H1 (cell line): ENCODE results near the gene TMEM220. TPM values are rescaled to one million over a fixed set of nuclear protein-coding genes. Genes with fewer than 3 reads are reported as not detected.

Source experiments
- CTCF ChIA-PET: fragments of 300-600 bp; sonication (Branson Sonifier 250); formaldehyde crosslinking; loops from one replicate; lab custom pipeline; 2021; ENCODE audit not compliant: partially characterized antibody; lab: Charles Lee
- POLR2A ChIA-PET: fragments of 300-600 bp; sonication (Branson Sonifier 250); formaldehyde crosslinking; loops from one replicate; lab custom pipeline; 2021; ENCODE audit warnings: inconsistent platforms; ENCODE audit not compliant: partially characterized antibody; lab: Charles Lee
- DNase-seq, 2 experiments: peaks; one replicate each; pipeline versions ENCODE4 v3.0.0 to v3.0.0-alpha.2; 2010 to 2022; ENCODE audit warnings: low spot score in 2 of 2, low read depth in 1 of 2, mixed read lengths in 1 of 2
- FAIRE-seq: peaks from 2 replicates; lab custom pipeline; 2011; peaks lifted over from hg19 to GRCh38; lab: Jason Lieb, UNC
- H2AFZ ChIP-seq: 2 replicates; pipeline ENCODE4 v1.8.1; 2012; ENCODE audit warnings: low read length, inconsistent platforms
- H2AK5ac ChIP-seq: 2 replicates; pipeline ENCODE4 v1.6.1; 2013; ENCODE audit warnings: low read depth, low read length
- H2BK120ac ChIP-seq: replicated peaks from 2 replicates; pipeline ENCODE3; 2013; ENCODE audit warnings: low read depth, low read length, inconsistent platforms
- H2BK12ac ChIP-seq: 2 replicates; pipeline ENCODE4 v1.6.1; 2013; ENCODE audit warnings: low read depth, low read length
- H2BK15ac ChIP-seq: 2 replicates; pipeline ENCODE4 v1.6.1; 2013; ENCODE audit warnings: low read length
- H2BK20ac ChIP-seq: 2 replicates; pipeline ENCODE4 v1.6.1; 2013; ENCODE audit warnings: low read length
- H2BK5ac ChIP-seq: 2 replicates; pipeline ENCODE4 v1.6.1; 2013; ENCODE audit warnings: low read depth, low read length
- H3K14ac ChIP-seq: 2 replicates; pipeline ENCODE4 v1.6.1; 2013; ENCODE audit warnings: inconsistent platforms; ENCODE audit not compliant: insufficient read length
- H3K18ac ChIP-seq: 2 replicates; pipeline ENCODE4 v1.6.1; 2013; ENCODE audit warnings: low read length; ENCODE audit errors: extremely low read depth
- H3K23ac ChIP-seq: 2 replicates; pipeline ENCODE4 v1.6.1; 2013; ENCODE audit warnings: inconsistent platforms; ENCODE audit not compliant: insufficient read length
- H3K23me2 ChIP-seq: 2 replicates; pipeline ENCODE4 v1.6.1; 2013; ENCODE audit warnings: low read depth, low read length
- H3K27ac ChIP-seq: 2 replicates; pipeline ENCODE4 v1.6.1; 2011; ENCODE audit warnings: low read depth, low read length, inconsistent platforms
- H3K27me3 ChIP-seq, 4 experiments: replicated peaks in 1 of 4; 1 replicate in 1 of 4; 2 replicates in 3 of 4; pipeline versions ENCODE4 v1.6.1 to v1.8.1; 2011 to 2013; ENCODE audit warnings: low read length in 3 of 4, mild to moderate bottlenecking in 3 of 4, inconsistent platforms in 2 of 4, mixed read lengths in 2 of 4, moderate library complexity in 1 of 4; ENCODE audit not compliant: control insufficient read depth in 3 of 4, insufficient read depth in 3 of 4; ENCODE audit errors: extremely low read depth in 1 of 4
- H3K36me3 ChIP-seq, 4 experiments: 2 replicates each; pipeline versions ENCODE4 v1.6.1 to v1.8.1; 2011 to 2013; ENCODE audit warnings: mild to moderate bottlenecking in 4 of 4, low read length in 3 of 4, moderate library complexity in 2 of 4, control low read depth in 1 of 4, inconsistent platforms in 1 of 4; ENCODE audit not compliant: insufficient read depth in 4 of 4, control insufficient read depth in 2 of 4
- H3K4ac ChIP-seq: replicated peaks from 2 replicates; pipeline ENCODE3; 2013; ENCODE audit warnings: low read length, low read depth, mixed read lengths, inconsistent platforms; ENCODE audit not compliant: insufficient read length
- H3K4me1 ChIP-seq, 4 experiments: replicated peaks in 1 of 4; 1 replicate in 1 of 4; 2 replicates in 3 of 4; pipeline versions ENCODE4 v1.6.1 to v1.8.1; 2011 to 2013; ENCODE audit warnings: low read length in 3 of 4, inconsistent platforms in 2 of 4, mixed read lengths in 1 of 4; ENCODE audit not compliant: insufficient read depth in 4 of 4, control insufficient read depth in 3 of 4
- H3K4me2 ChIP-seq, 2 experiments: 2 replicates each; pipeline versions ENCODE4 v1.6.1 to v1.8.1; 2011 to 2013; ENCODE audit warnings: low read depth in 2 of 2, low read length in 2 of 2, control low read depth in 1 of 2, inconsistent platforms in 1 of 2, mild to moderate bottlenecking in 1 of 2; ENCODE audit not compliant: insufficient read depth in 1 of 2
- H3K4me3 ChIP-seq, 4 experiments: fragments of 200-600, 300-600 bp in 1 of 4; sonication (generic), shearing (Covaris generic), sonication (Bioruptor Twin) in 1 of 4; 2 replicates each; pipeline versions ENCODE4 v1.5.1 to v1.8.1; 2011 to 2016; ENCODE audit warnings: low read length in 4 of 4, low read depth in 3 of 4, control low read depth in 2 of 4, inconsistent platforms in 2 of 4, mild to moderate bottlenecking in 2 of 4, mixed read lengths in 1 of 4, moderate library complexity in 1 of 4; ENCODE audit not compliant: insufficient read depth in 2 of 4; ENCODE audit errors: extremely low read depth in 1 of 4
- H3K56ac ChIP-seq: replicated peaks from 2 replicates; pipeline ENCODE3; 2013; ENCODE audit warnings: low read depth, mild to moderate bottlenecking, mixed read lengths, low read length, inconsistent platforms; ENCODE audit not compliant: insufficient read length
- H3K79me1 ChIP-seq: 2 replicates; pipeline ENCODE4 v1.6.1; 2013; ENCODE audit warnings: low read depth, low read length, control low read depth
- H3K79me2 ChIP-seq, 2 experiments: 2 replicates each; pipeline versions ENCODE4 v1.6.1 to v1.8.1; 2012 to 2013; ENCODE audit warnings: low read length in 2 of 2, mild to moderate bottlenecking in 2 of 2, inconsistent platforms in 1 of 2; ENCODE audit not compliant: insufficient read depth in 2 of 2, control insufficient read depth in 1 of 2
- H3K9ac ChIP-seq, 4 experiments: replicated peaks in 1 of 4; 1 replicate in 1 of 4; 2 replicates in 3 of 4; pipeline versions ENCODE4 v1.6.1 to v1.8.1; 2011 to 2013; ENCODE audit warnings: low read depth in 3 of 4, low read length in 3 of 4, control low read depth in 2 of 4, mild to moderate bottlenecking in 2 of 4, moderate library complexity in 2 of 4, inconsistent platforms in 1 of 4; ENCODE audit errors: extremely low read depth in 1 of 4
- H3K9me3 ChIP-seq, 2 experiments: 2 replicates each; pipeline versions ENCODE4 v1.6.1 to v1.8.1; 2012 to 2013; ENCODE audit warnings: mild to moderate bottlenecking in 2 of 2, moderate library complexity in 2 of 2, control low read depth in 1 of 2, inconsistent platforms in 1 of 2, low read depth in 1 of 2, low read length in 1 of 2, mixed read lengths in 1 of 2; ENCODE audit not compliant: insufficient read depth in 2 of 2
- H4K20me1 ChIP-seq, 2 experiments: replicated peaks in 1 of 2; 2 replicates each; pipeline versions ENCODE3 to v1.8.1; 2011 to 2013; ENCODE audit warnings: inconsistent platforms in 2 of 2, low read length in 2 of 2, mild to moderate bottlenecking in 1 of 2; ENCODE audit not compliant: insufficient read depth in 2 of 2, control insufficient read depth in 1 of 2
- H4K5ac ChIP-seq: 2 replicates; pipeline ENCODE4 v1.6.1; 2013; ENCODE audit warnings: low read length, low read depth, mixed read lengths, inconsistent platforms; ENCODE audit not compliant: insufficient read length
- H4K8ac ChIP-seq: 2 replicates; pipeline ENCODE4 v1.8.0; 2013; ENCODE audit warnings: mild to moderate bottlenecking, moderate library complexity, low read length, inconsistent platforms; ENCODE audit not compliant: insufficient read depth; ENCODE audit errors: extremely low read depth
- H4K91ac ChIP-seq: replicated peaks from 2 replicates; pipeline ENCODE3; 2013; ENCODE audit warnings: low read length, mixed read lengths, inconsistent platforms; ENCODE audit not compliant: insufficient read length
- BACH1 ChIP-seq: IDR thresholded peaks from 2 replicates; pipeline ENCODE4 v1.6.1; 2012; ENCODE audit warnings: low read length, improper control_type of control experiment
- CEBPB ChIP-seq: IDR thresholded peaks from 2 replicates; pipeline ENCODE4 v1.6.1; 2012; ENCODE audit warnings: low read depth, low read length
- CHD1 ChIP-seq: IDR thresholded peaks from 2 replicates; pipeline ENCODE4 v1.6.1; 2012; ENCODE audit warnings: low read depth, low read length, improper control_type of control experiment
- CTBP2 ChIP-seq: IDR thresholded peaks from 2 replicates; pipeline ENCODE4 v1.7.0; 2011; ENCODE audit warnings: borderline replicate concordance, mild to moderate bottlenecking, moderate library complexity, mixed read lengths, low read length; ENCODE audit not compliant: insufficient read depth, insufficient read length
- EP300 ChIP-seq, 2 experiments: IDR thresholded peaks; 1 replicate in 1 of 2; 2 replicates in 1 of 2; pipeline ENCODE4 v1.6.1; 2011 to 2012; ENCODE audit warnings: low read depth in 2 of 2, low read length in 2 of 2, mild to moderate bottlenecking in 2 of 2, borderline replicate concordance in 1 of 2, inconsistent platforms in 1 of 2, moderate library complexity in 1 of 2
- GABPA ChIP-seq: IDR thresholded peaks from 2 replicates; pipeline ENCODE4 v1.6.1; 2011; ENCODE audit warnings: mild to moderate bottlenecking, low read length, moderate library complexity, borderline replicate concordance; ENCODE audit not compliant: insufficient read depth
- HDAC2 ChIP-seq, 2 experiments: fragments of 300-600 bp in 1 of 2; sonication (generic) in 1 of 2; IDR thresholded peaks; 2 replicates each; pipeline ENCODE4 v1.6.1; 2011 to 2012; ENCODE audit warnings: low read depth in 2 of 2, low read length in 2 of 2, mild to moderate bottlenecking in 2 of 2, moderate library complexity in 2 of 2, borderline replicate concordance in 1 of 2, inconsistent platforms in 1 of 2
- JUN ChIP-seq: IDR thresholded peaks from 2 replicates; pipeline ENCODE4 v1.6.1; 2011; ENCODE audit warnings: low read depth, mild to moderate bottlenecking, improper control_type of control experiment, low read length
- POLR2A ChIP-seq, 2 experiments: IDR thresholded peaks; 1 replicate in 1 of 2; 2 replicates in 1 of 2; pipeline ENCODE4 v1.6.1; 2011; ENCODE audit warnings: low read depth in 2 of 2, low read length in 2 of 2, mild to moderate bottlenecking in 2 of 2; ENCODE audit errors: control extremely low read depth in 1 of 2
- POLR2AphosphoS5 ChIP-seq: IDR thresholded peaks from 2 replicates; pipeline ENCODE4 v1.6.1; 2011; ENCODE audit warnings: low read depth, low read length
- ZNF274 ChIP-seq: IDR thresholded peaks from 2 replicates; pipeline ENCODE4 v1.7.0; 2012; ENCODE audit warnings: low read length, borderline replicate concordance; ENCODE audit errors: extremely low read depth
- WGBS, 2 experiments: shearing (Covaris generic) in 1 of 2; methylation state at CpG; one replicate each; pipeline versions ENCODE4 v1.1.6 to v1.1.7; 2013 to 2015; ENCODE audit warnings: low lambda C conversion rate in 2 of 2, mixed read lengths in 2 of 2, inconsistent platforms in 1 of 2, low coverage in 1 of 2, missing lambda C conversion rate in 1 of 2; ENCODE audit not compliant: insufficient replicate concordance in 2 of 2, insufficient coverage in 1 of 2, insufficient read length in 1 of 2; ENCODE audit errors: extremely low coverage in 1 of 2, missing lambda C conversion rate in 1 of 2; 5-methylcytosine and 5-hydroxymethylcytosine counted together
- polyA plus RNA-seq, 7 experiments: library from polyadenylated mRNA; depleted of rRNA in 3 of 7; stranded (reverse) in 5 of 7; unstranded in 2 of 7; fragments of >200 nt in 5 of 7; fragments of 200-250 nt in 2 of 7; gene quantifications; 1 replicate in 5 of 7; 2 replicates in 1 of 7; 4 replicates in 1 of 7; pipeline versions ENCODE4 v1.2.1 to v1.2.3, GENCODE V29; 2011 to 2013; ENCODE audit warnings: missing spikeins in 2 of 7, mixed read lengths in 2 of 7
- total RNA-seq: library from RNA; stranded (reverse); fragmentation: NEBNext Ultra II Directional; extraction: Animal tissue kit (Norgen Biotek cat#: 25700); gene quantifications from 2 replicates; pipeline ENCODE4 v1.2.1, GENCODE V29; 2021

The TMEM220 gene
- total and polyA plus RNA-seq, 2 of the 8 experiments (the other 6 are each of a cell fraction or from before 2014, with no cell fraction given): 3.8 to 4.1 TPM

- Histone ChIP-seq H2BK12ac (peak overlapping the region; percentile 90; the same call in 1 of the 2 replicates), H3K9me3 (no peaks in the 10 kb centered on the region), H3K18ac (peak overlapping the region; percentile 43), H2BK15ac (peak overlapping the region; percentile 98; the same call in 1 of the 2 replicates), H3K79me2 (no peaks in the 10 kb centered on the region), H2BK5ac (peak overlapping the region; percentile 81; the same call in 1 of the 2 replicates), H2AFZ (no peak overlapping the region), H3K27ac (0 out of 2 replicates have a peak overlapping the region, but pooled peaks have one; percentile 57), H4K91ac (peak overlapping the region; percentile 1), H2BK120ac (no peak overlapping the region), H2AK5ac (peak overlapping the region; percentile 28; the same call in 1 of the 2 replicates), H3K4me2 (peak overlapping the region; percentile 71 to 99), H3K23me2 (peaks cover 4% of the 10 kb centered on the region; the same call in 1 of the 2 replicates), H4K20me1 (no peaks in the 10 kb centered on the region), H3K27me3 (no peaks in the 10 kb centered on the region), H2BK20ac (no peak overlapping the region; the same call in 1 of the 2 replicates), H3K79me1 (no peaks in the 10 kb centered on the region), H3K4ac (no peak overlapping the region), H3K14ac (no peak overlapping the region), H3K4me3 (peak overlapping the region in 2 of 4 experiments; percentile 56 to 57; a peak in 3 of 8 replicates), H3K9ac (peak overlapping the region in 2 of 4 experiments; percentile 4 to 21; a peak in 2 of 7 replicates), H3K56ac (no peak overlapping the region), H3K23ac (no peak overlapping the region), H3K4me1 (peaks cover 9 to 20% (median 14%) of the 10 kb centered on the region in 4 experiments), H4K8ac (0 out of 2 replicates have a peak overlapping the region, but pooled peaks have one; percentile 39), H4K5ac (no peak overlapping the region), H3K36me3 (no peaks in the 10 kb centered on the region)
- 36% methylated on average over 3 of the region's 3 CpGs; no CpG with 5 or more reads in 1 of the 2 experiments for WGBS, 2 experiments
- FAIRE-seq (no peak), DNase-seq (no peak)
- POLR2A ChIA-PET: interaction anchor here (0.6 to 1.3 kb wide), 4 partner anchors 9 to 67 kb away, joined by 3 to 6 read pairs (median 4); no protein-coding TSS in a partner anchor
- CTCF ChIA-PET: interaction anchor here (0.7 to 4.8 kb wide), 7 partner anchors 13 to 138 kb away, joined by 3 to 40 read pairs (median 5); no protein-coding TSS in a partner anchor
- no peak for TF ChIP-seq CTBP2
- TF ChIP-seq CEBPB: no peak
- no peak for TF ChIP-seq POLR2AphosphoS5
- TF ChIP-seq POLR2A (IDR thresholded peaks at IDR 0.05; ENCODE audit: control extremely low read depth in 1 of 2, low read depth in 2 of 2, low read length in 2 of 2): no peak
- no peak for TF ChIP-seq HDAC2 (IDR thresholded peaks at IDR 0.05; ENCODE audit: borderline replicate concordance in 1 of 2, low read depth in 2 of 2, low read length in 2 of 2)
- no peak for TF ChIP-seq JUN
- no peak for TF ChIP-seq BACH1
- TF ChIP-seq EP300 (IDR thresholded peaks at IDR 0.05; ENCODE audit: borderline replicate concordance in 1 of 2, low read depth in 2 of 2, low read length in 2 of 2): no peak
- no peak for TF ChIP-seq ZNF274
- no peak for TF ChIP-seq CHD1
- no peak for TF ChIP-seq GABPA
Measured at GRCh38 chr17:10755592-10756127, 25.8 kb upstream of the TMEM220 start.
